ENCODE data around the gene PRSS8.
A peak's percentile ranks its signal among the peaks of the same experiment; 100 is the strongest.

PRSS8 gene

DNA sequence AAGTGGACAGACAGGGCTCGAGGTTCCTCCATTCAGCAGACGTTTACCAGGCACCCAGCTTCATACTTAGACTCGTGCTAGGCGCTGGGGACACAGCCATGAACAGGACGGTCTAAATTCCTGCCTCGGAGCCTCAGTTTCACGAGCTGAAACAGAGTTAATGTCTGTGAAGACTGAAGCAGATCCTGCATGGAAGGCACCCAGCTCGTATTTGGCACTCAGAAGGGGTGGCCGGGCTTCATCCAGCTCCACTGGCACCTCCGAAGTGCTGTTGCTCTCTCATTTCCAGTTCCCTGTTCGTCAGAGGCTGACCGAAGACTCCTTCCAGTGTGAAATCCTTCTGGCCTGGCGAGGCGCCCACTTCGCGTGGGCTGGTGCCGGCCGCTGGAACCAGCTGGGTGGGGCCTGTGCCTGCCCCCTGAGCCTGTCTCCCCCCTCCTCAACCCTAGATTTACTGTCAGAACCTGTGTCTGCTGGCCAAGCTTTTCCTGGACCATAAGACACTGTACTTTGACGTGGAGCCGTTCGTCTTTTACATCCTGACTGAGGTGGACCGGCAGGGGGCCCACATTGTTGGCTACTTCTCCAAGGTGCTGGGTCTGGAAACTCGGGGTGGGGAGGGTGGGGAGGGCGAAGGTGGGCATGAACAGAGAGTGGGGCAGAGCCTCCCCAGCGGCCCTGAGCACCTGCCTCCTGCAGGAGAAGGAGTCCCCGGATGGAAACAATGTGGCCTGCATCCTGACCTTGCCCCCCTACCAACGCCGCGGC lies 5.8 kb downstream of the PRSS8 start:
- DNase-seq (ENCODE audit: low spot score) (no peak), FAIRE-seq (no peak)

DNA sequence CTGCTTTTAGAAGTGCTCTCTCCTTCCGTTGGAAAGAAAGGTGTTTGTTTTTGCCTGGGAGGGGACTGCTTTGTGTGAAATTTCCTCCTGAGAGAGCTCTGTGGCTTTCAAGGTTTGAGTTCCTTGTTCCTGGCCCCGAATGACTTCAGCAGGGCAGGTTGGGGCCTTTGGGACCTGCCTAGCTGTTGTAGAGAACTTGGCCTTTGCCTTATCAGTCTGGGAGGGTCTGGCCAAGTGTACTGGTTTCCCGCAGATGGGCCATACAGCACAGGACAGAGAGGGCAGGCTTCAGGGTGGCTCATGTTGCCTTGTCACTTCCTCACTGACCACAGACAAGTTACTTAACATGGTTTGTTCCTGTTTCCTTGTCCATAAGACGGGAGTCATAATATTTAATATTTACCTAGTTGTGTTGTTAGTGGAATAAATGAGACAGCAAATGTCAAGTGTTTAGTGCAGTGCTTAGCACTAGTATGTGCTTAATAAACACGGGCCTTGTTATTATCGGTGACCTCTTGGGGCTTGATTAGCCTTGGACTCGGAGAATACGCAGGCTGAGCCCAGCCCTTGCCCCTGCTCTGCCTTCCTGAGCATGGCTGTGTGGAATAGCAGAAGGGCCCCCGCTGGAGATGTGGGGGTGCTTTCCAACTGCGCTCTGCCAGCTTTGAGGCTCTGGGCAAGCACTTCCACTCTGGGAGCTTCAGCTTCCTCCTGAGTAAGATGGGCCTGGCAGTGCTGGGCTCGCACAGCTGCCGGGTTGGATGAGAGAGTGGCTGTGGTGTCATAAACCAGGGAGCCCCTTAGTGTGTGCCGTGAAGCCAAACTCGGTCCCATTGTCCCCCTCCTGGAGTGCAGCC lies 6.6 kb downstream of the PRSS8 start:
- DNase-seq (ENCODE audit: low spot score) (no peak), FAIRE-seq (no peak)

DNA sequence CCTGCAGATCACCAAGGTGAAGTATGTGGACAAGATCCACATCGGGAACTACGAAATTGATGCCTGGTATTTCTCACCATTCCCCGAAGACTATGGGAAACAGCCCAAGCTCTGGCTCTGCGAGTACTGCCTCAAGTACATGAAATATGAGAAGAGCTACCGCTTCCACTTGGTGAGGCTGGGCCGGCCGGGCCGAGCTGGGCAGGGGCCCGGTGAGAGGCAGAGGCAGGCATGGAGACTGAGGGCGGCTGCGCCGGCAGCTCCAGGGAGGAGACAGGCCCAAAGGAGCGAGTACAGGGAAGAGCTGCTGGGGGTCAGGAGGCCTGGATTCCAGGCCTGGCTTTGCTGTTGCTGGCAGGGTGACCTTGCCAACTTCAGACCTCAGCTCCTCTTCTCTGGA lies 8.3 kb downstream of the PRSS8 start:
- FAIRE-seq (no peak), DNase-seq (ENCODE audit: low spot score) (no peak)

- FAIRE-seq (no peak), DNase-seq (ENCODE audit: low spot score) (no peak)
Measured at GRCh38 chr16:31125844-31126243, 9.7 kb downstream of the PRSS8 start.

- no peak for FAIRE-seq
- no peak for DNase-seq (ENCODE audit: low spot score)
Measured at GRCh38 chr16:31120129-31120528, 15.4 kb downstream of the PRSS8 start.

GRCh38 chr16:31118223-31119155 lies 17.0 kb downstream of the PRSS8 start:
- no peak for DNase-seq (ENCODE audit: low spot score)
- no peak for FAIRE-seq

- no peak for FAIRE-seq
- peak; percentile 94 for DNase-seq (ENCODE audit: low spot score)
Measured at GRCh38 chr16:31117384-31118222, 17.9 kb downstream of the PRSS8 start, which contains the start of gene KAT8. KAT8 (plus strand) TSS chr16:31117664; CDS start chr16:31117682, 18 bp downstream.

DNA sequence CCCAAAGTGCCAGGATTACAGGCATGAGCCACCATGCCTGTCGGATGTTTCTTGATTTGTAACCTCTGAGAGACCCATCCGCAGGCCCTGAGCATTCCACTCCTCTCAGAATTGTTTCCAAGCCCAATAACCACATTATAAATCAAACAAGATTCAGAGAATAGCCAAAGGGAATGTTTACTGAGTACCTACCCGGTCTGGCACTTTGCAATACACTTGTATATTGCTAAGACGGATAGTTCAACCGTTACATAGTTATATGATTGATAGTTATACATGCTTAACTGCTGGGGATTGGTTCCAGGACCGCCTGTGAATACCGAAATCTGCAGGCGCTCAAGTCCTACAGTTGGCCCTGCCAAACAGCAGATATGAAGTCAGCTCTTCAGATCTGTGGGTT lies 21.1 kb downstream of the PRSS8 start:
- DNase-seq (ENCODE audit: low spot score) (no peak), FAIRE-seq (no peak)

DNA sequence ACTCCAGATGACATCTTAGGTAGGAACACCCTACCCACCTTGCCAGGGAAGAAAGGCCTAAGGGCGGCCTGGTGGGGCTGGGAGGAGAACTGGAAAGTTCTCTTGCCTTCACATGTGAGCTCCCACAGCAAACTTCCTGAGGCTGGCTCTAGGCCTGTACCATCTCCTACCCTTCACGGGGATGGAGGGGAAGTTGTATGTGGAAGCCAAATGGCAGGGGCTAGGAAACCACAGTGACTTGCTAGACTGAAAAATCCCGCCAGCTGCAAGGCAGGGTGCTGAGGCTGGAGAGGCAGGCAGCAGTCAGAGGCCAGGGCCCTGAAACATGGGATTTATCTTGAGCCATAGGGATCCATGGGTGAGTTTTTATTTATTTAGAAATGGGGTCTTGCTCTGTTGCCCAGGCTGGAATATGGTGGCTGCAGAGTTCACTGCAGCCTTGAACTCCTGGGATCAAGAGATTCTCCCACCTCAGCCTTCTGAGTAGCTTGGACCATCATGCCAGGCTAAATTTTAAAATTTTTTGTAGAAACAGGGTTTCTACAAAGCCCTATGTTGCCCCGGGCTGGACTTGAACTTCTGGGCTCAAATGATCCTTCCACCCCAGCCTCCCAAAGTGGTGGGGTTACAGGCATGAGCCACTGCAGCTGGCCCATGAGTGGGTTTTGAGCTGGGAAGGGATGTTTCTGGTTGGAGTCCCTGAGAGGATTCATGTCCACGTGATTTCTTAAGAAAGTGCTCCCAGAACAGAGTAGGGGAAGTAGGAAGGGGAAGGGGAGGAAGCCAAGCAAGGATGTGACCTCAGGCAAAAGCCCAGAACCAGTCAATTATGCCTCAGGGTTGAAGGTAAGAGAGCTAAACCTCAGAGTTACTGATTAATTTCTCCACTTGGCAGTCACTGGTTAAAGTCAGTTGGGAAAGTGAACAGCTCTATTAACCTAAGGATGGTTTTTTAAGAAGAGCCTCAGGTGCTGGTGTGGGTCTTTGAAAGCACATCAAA lies 22.1 kb downstream of the PRSS8 start:
- FAIRE-seq (no peak), DNase-seq (ENCODE audit: low spot score) (no peak)

- no peak for DNase-seq (ENCODE audit: low spot score)
- FAIRE-seq, result no peak
Measured at GRCh38 chr16:31112711-31113110, 22.8 kb downstream of the PRSS8 start.

- FAIRE-seq (no peak), DNase-seq (ENCODE audit: low spot score) (no peak)
Measured at GRCh38 chr16:31111881-31112466, 23.6 kb downstream of the PRSS8 start.

- FAIRE-seq (no peak), DNase-seq (ENCODE audit: low spot score) (no peak)
Measured at GRCh38 chr16:31110106-31111034, 25.2 kb downstream of the PRSS8 start.

DNA sequence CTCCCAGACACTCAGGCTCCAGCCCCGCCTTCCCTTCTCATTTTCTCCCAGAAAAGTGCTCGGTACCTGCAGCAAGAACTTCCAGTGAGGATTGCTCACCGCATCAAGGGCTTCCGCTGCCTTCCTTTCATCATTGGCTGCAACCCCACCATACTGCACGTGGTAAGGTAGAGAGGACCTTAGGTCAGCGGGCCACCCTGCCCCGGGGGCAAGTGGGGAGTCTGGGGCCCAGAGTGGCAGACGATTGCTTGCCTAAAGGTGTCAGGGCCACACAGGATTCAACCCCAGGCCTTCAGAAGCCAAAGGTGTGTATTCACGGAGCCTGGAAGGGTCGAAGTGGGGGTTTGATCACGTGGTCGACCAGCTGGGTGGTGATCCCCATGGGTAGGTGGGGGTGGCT lies 25.9 kb downstream of the PRSS8 start:
- FAIRE-seq (no peak), DNase-seq (ENCODE audit: low spot score) (no peak)

DNA sequence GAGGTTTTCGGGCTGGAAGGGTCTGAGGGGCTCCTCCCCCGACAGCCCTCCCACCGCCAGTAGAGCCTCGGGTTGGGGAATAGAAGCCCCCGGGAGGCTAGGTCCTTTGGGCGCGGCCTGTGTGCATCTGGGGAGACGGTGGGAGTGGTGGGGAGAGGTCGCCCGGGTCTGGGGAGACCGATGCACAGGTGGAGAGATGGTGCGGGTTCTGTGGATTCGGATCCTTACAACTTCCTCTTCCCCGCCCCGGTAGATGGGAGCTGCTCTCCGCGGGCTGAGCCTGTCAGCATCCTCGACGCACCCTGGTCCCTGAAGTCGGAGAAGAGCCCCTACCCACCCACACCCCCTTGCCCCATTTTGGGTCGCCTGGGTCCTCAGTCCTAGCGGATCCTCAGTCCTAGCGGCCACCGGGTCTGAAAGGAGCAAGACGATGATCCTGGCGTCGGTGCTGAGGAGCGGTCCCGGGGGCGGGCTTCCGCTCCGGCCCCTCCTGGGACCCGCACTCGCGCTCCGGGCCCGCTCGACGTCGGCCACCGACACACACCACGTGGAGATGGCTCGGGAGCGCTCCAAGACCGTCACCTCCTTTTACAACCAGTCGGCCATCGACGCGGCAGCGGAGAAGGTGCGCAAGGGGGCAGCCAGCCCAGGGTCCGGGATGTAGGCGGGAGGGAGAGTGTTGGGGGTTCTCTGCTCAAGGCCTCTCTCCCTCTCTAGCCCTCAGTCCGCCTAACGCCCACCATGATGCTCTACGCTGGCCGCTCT lies 26.6 kb downstream of the PRSS8 start:
- FAIRE-seq (no peak), DNase-seq (ENCODE audit: low spot score) (no peak)

DNA sequence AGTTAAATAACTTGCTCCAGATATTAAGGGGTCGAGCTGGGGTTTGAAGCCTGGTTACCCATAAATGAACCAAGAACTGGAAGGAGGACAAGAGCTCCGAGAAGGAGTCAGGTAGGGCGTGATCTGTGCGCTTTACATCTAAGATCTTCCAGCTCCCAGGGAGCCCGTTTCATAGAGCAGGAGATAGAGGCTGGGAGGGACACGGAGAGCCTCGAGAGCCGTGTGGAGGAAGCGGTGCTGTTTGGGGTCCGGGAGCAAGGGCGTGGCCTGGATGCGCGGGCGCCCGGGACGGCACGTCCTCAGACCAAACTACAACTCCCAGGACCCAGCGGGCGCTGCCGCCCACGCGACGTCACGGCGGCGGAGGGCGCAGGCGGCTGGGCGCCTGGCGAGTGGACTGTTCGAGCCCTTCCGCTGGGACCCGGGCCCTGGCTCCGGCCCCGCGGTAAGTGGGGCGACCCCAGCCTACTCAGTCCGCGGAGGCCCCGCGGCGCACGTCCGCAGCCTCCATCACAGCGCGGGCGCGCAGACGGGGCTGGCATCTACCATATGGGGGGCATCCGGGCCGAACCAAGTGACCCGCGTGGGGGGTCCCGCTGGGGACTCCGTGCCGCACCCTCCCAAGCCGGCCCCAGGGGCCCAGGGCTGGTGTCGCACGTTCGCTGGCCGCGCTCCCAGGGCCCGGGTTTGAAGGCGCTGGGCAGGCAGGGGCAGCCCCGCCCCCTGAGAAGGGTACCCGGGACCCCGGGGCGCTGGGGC lies 27.3 kb downstream of the PRSS8 start, which contains the start of gene BCKDK:
BCKDK (plus strand) TSS at position 352 of the 759 bp plus-strand sequence. CDS start 838 bp downstream, outside the sequence.
- DNase-seq (ENCODE audit: low spot score), result peak; percentile 84
- FAIRE-seq, result no peak

DNA sequence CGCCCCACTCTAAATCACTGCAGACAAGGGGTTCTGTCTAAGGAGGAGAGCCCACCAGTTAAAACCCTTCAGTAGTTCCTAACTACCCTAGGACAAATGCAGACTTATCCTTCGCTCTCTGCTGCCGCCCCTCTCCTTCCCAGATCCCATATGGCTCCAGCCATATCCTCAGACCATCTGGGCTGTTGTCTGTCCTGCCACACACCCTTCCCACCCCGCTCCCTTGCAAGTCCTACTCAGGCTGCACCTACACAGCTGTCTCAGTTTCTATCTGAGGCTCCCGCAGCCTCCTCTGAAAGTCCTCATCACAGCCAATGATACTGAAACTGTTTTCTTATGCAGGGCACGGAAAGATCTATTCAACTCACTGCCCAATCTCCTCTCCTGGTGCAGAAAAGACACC lies 28.1 kb downstream of the PRSS8 start:
- DNase-seq (ENCODE audit: low spot score) (no peak), FAIRE-seq (no peak)
